GM12873 (cell line): ENCODE results near the gene ASB3.

ENCODE experiments used
- CTCF ChIP-seq: IDR thresholded peaks from 2 replicates; pipeline ENCODE4 v1.5.1; 2012; ENCODE audit warnings: low read depth, mild to moderate bottlenecking, moderate library complexity, low read length, control low read depth; ENCODE audit not compliant: insufficient read depth; ENCODE audit errors: missing control alignments

The ASB3 gene

GRCh38 chr2:53785366-53785765 is 1.4 kb downstream of the ASB3 start:
- TF ChIP-seq CTCF: no peak

- no peak for TF ChIP-seq CTCF
Measured at GRCh38 chr2:53784436-53784835, 2.3 kb downstream of the ASB3 start.

GRCh38 chr2:53782676-53783075 is 4.1 kb downstream of the ASB3 start:
- no peak for TF ChIP-seq CTCF

GRCh38 chr2:53780056-53780455 is 6.7 kb downstream of the ASB3 start:
- TF ChIP-seq CTCF: no peak

GRCh38 chr2:53778536-53779162 is 8.1 kb downstream of the ASB3 start:
- TF ChIP-seq CTCF: no peak

- TF ChIP-seq CTCF: no peak
Measured at GRCh38 chr2:53777134-53777533, 9.6 kb downstream of the ASB3 start.

GRCh38 chr2:53770264-53770663 is 16.5 kb downstream of the ASB3 start:
- TF ChIP-seq CTCF: no peak
